MM.1S (cell line): ENCODE measurements around the gene KRT37.

Experiments
- EZH2 ChIP-seq: fragments of 300-600 bp; sonication (generic); optimal IDR thresholded peaks from 2 replicates; pipeline ENCODE3; 2017; ENCODE audit warnings: low read depth, mild to moderate bottlenecking, antibody characterized with exemption, low read length, mixed read lengths
- EZH2phosphoT487 ChIP-seq: fragments of 300-600 bp; sonication (generic); IDR thresholded peaks from 2 replicates; pipeline ENCODE4 v1.6.1; 2018; ENCODE audit warnings: antibody characterized with exemption, low read length
- TF ChIP-seq, protein P1 (sequence below): fragments of 300-600 bp; sonication (generic); IDR thresholded peaks from 2 replicates; pipeline ENCODE4 v1.5.1; 2016; ENCODE audit warnings: antibody characterized with exemption, low read length, mixed read lengths

DNA sequence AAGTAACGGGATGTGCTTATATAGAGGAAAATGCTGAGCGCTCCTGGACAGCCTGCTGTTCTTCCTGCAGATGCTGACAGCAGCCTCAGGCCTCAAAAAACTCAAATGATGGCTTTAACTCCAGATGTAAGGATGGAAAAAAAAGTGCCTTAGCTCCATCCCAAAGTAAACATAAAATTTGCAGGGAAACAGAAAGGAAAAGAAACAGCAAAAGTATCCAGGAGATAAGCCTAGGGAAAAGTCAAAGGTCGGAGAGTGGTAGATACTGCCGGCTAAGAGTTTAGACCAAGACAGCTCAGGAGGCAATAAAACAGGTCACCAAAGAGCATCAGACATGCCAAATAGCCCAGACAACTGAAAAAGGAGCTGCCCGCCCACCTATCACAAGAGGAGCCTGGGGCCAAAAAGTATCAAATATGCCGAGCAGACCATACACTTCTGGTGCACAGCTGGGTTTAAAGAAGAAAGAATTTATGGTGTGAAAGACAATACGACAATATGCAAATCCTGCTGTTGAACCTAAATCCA lies 33.9 kb downstream of the KRT37 start:
- TF ChIP-seq, protein P1, sequence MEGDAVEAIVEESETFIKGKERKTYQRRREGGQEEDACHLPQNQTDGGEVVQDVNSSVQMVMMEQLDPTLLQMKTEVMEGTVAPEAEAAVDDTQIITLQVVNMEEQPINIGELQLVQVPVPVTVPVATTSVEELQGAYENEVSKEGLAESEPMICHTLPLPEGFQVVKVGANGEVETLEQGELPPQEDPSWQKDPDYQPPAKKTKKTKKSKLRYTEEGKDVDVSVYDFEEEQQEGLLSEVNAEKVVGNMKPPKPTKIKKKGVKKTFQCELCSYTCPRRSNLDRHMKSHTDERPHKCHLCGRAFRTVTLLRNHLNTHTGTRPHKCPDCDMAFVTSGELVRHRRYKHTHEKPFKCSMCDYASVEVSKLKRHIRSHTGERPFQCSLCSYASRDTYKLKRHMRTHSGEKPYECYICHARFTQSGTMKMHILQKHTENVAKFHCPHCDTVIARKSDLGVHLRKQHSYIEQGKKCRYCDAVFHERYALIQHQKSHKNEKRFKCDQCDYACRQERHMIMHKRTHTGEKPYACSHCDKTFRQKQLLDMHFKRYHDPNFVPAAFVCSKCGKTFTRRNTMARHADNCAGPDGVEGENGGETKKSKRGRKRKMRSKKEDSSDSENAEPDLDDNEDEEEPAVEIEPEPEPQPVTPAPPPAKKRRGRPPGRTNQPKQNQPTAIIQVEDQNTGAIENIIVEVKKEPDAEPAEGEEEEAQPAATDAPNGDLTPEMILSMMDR = no peak
- TF ChIP-seq EZH2 (no peak), EZH2phosphoT487 (no peak)
